GM18498 (cell line): Measurements from ENCODE around the gene PLEKHF1.

Experiments
- ATAC-seq: cut with Tn5 transposase; IDR thresholded peaks from one replicate; pipeline ENCODE4 v1.9.1; 2021; ENCODE audit warnings: mild to moderate bottlenecking, moderate library complexity; ENCODE audit not compliant: unreplicated experiment

The PLEKHF1 gene

DNA sequence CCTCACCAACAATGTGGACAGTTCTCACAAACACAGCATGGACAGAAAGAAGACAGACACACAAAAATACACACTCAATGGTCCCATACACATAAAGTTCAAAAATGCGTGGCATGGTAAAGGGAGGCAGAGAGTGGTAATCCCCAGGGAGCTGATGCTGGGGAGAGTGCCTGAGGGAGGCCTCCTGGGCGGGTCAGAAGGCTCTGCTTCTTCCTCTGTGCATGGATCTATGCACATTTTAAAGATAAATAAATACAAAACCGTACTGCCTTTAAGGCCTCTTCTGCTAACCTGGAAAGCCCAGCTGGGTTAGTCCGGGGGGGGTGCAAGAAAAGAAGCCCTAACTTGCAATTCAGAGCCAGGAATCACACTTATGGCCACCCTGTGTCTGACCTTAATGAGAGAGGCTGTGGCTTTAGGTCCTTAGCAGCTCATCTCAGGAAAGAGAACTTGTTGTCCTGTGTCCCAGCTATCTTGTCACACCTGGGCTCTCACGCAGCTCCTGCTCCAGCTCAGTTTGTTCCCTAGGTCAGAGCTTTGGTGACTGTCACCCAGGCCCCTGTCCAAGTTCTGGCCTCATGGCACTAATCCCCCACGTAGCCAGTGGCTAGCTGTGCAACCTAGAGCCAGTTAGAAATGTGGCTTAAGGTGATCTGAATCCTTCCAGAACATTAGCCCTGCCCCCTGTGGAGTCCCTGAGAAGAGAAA lies 30.7 kb upstream of the PLEKHF1 start:
- ATAC-seq: no peak

DNA sequence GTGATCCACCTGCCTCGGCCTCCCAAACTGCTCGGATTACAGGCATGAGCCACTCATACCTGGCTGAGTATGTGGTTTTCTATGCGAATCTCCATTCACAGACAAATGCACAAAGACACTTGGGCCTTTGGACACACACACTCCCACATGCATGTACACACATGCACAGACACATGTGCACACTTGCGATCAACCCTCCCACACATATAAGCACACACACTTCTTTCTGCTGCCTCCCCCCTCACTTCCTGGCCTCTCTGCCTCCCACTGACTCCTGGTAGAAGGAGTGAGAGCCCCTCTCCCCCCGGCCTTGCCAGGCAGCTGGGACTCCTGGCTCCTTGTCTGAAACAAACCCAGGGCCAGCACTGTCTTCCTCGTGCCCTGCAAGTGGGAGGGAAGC lies 29.3 kb upstream of the PLEKHF1 start:
- ATAC-seq: no peak

DNA sequence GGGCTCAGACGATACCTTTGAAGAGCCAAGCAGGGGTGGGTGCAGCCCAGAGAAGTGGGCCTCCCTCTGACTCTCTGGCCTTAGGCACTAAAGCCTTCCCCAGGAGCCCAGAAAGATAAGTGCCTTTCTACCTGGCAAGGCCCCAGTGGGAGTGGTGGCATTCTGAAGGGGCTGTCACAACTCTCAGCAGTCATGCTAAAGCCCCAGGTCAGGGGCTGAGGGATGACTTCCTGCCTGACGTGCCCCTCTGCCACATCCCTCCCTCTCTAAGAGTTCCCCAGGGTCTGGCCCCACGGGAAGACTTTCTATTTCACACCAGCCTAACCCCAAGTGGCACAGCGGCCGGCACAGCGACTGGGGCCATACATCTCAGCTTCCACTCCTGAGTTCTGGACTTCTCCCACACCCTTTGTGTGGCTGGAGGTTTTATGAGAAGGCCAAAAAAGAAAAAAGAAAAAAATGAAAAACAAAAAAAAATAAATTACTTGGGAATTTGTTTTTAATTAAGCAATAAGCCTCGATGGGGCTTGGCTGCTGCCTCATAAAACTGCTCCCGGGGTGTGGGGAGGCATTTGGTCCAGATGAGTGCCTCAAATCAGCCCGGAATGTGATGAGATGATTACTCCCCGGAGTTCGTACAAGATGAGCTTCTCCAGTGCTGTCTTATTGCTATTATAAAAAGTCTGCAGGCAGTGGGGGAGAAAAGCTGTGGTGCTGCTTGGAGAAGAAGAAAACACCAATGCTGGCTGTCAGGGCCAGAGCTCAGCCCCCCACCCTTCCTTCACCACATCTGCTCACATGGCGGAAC lies 28.5 kb upstream of the PLEKHF1 start:
- ATAC-seq: no peak

DNA sequence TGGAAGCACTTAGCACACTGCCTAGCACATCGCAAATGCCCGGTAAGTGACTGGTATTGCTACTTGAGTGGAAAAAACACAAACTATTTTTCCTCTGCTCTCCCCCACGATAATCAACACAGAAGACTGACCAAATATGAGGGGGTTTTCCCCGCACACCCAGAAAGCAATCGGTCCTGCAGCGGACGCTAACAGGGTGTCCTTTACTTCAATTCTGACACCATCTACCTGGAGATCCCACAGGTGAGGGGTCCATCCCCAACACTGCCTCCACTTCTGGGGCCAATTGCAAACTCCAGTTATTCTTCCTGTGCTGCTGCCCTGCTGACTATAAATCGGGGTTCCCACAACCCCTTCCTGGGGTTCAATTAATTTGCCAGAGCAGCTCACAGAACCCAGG lies 26.2 kb upstream of the PLEKHF1 start:
- ATAC-seq: no peak

DNA sequence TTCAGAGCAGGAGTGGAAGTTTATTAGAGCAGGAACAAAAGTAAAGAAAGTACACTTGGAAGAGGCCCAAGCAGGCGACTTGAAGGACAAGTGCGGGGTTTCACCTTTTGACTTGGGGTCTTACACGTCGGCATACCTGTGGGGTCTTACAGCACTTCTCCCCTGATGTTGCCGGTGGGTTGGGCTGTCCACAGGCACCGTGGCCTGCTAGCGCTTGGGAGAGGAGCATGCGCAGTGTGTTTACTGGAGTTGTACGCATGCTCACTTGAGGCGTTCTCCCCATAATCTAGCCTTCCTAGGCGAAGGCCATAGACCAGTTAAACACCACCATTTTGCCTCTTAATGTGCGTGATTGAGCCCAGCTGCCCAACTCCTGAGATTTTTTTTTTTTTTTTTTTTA lies 25.0 kb upstream of the PLEKHF1 start:
- no peak for ATAC-seq

DNA sequence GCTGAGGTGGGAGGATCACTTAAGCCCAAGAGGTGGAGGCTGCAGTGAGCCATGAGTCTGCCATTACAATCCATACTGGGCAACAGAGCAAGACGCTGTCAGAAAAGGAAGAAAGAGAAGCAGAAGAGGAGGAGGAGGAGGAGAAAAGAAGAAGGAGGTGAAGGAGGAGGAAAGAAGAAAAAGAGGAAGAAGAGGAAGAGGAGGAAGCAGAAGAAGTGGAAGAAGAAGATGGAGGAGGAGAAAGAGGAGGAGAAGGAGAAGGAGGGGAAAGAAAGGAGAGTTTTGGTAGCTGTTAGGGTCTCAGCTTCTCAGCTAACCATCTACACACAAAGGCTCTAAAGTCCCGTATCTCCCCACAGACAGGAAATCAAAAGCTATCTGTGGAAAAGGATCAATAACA lies 23.7 kb upstream of the PLEKHF1 start:
- ATAC-seq: no peak

DNA sequence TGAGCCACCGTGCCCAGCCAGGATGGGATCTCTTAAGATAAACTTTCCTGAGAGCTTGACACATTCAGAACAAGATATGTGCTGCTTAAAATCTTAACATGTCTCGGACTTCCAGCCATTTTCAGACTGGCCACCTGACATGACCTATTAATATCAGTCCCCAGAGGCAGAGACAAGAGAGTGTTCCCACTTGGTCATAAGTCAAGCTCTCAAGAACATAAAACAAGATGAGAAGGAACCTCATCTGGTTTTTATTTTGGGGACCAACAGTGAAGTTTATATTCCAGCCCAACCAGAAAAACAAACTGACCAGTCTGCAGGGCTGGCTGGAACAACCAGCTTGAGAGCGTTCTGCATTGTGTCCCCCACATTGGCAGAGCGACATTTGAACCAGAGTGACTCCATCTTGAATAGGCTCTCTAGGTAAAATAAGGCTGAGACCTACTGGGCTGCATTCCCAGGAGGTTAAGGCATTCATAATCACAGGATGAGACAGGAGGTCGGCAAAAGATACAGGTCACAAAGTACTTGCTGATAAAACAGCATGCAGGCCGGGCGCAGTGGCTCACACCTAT lies 21.8 kb upstream of the PLEKHF1 start:
- ATAC-seq: no peak

DNA sequence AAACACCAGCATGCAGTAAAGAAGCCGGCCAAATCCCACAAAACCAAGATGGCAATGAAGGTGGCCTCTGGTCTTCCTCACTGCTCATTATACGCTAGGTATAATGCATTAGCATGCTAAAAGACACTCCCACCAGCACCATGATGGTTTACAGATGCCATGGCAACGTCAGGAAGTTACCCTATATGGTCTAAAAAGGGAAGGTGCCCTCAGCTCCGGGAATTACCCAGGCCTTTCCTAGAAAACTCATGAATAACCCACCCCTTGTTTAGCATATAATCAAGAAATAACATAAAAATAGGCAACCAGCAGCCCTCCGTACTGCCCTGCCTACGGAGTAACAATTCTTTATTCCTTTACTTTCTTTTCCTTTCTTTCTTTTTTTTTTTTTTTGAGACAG lies 21.1 kb upstream of the PLEKHF1 start:
- ATAC-seq: no peak

DNA sequence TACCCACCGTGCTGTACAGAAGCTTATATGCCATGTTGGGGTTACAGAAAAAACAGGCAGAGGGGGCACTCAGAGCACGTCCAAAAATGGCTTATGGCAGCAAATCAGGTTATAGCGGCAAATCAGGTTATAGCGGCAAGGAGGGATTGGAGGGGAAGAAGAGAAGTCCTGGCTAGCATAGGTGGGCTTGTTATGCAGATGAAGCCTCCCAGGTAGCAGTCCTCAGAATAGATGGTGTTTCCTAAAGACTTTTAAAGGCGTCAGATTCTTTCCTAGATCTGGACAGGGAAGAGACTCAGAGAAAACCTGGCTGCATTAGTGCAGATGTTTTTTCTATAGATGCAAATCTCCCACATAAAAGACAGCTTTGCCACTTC lies 19.8 kb upstream of the PLEKHF1 start:
- ATAC-seq: no peak

DNA sequence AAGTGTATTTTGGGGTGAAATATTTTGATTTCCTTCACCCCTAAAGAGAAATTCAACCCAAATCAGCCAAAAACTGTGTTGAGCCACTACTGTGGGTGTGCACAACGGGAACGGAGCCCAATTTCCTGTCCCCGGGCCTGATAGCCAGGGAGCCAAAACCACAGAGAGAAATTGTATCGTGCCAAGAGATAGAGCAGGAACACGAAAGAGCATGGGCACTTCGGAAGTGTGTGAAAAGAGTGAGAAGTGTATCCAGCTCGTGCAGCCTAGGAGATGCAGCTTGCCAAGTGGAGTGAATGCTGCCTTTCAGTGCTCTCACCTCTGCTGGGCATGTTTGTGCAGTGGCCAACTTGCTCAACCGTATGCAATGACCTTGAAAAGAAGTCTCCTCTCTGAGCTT lies 19.4 kb upstream of the PLEKHF1 start:
- ATAC-seq: no peak

DNA sequence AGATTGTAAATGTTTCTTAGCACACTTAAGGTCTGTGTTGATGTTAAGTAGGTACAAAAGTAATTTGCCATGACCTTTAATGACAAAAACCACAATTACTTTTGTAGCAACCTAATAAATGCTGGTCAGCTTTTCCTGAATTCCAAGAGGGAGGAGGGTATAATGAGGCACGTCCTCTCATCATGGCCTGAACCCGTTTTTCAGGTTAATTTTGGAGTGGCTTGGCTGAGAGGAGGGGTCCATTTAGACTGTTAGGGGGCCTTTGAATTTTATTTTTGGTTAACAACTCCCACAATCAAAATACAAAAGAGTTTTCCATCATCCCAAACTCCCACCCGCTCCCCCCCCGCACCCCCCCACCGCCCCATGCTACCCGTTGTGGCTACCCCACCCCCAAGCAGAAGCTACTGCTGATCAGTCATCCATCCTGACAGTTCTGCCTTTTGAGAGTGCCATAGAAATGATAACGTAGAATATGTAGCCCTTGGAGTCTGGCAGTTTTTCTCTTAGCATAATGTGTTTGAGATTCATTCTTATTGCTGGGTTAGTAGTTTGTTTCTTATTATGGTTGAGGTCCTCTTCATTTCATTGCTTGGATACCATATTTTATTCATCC lies 14.4 kb upstream of the PLEKHF1 start:
- ATAC-seq: no peak

DNA sequence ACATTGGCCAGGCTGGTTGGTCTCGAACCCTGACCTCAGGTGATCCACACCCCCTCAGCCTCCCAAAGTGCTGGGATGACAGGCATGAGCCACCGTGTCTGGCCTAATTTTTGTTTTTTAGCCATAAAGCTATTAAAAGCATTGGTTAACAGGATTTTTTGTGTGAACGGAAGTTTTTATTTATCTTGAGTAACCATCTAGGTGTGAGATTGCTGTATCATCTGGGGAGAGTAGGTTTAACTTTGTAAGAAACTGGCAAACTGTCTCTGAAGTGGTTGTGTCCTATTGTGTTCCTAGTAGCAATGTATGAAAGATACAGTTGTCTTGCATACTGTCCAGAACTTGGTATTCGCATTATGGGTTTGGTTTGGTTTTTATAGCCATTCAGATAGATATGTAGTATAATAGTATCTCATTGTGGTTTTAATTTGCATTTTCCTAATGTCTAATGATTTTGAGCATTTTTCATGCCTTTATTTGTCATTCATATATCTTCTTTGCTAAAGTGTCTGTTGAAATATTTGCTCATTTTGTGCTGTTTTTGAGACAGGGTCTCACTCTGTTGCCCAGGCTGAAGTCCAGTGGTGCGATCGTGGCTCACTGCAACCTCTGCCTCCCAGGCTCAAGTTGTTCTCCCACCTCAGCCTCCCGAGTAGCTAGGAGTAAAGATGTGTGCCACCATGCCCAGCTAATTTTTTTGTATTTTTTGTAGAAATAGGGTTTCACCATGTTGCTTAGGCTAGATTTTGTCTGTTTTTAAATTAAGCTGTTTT lies 13.5 kb upstream of the PLEKHF1 start:
- no peak for ATAC-seq

DNA sequence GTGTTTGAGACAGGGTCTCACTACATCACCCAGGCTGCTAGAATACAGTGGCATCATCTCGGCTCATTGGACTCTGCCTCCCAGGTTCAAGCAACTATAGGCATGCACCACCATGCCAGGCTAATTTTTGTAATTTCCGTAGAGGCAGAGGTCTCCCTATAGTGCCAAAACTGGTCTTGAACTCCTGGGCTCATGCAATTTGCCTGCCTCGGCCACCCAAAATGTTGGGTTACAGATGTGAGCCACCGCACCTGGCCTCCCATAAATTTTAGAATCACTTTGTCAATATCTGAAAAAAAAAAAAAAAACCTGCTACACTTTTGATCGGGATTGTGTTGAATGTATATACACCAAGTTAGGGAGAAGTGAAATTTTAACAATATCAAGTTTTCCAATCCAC lies 11.9 kb upstream of the PLEKHF1 start:
- ATAC-seq: no peak

DNA sequence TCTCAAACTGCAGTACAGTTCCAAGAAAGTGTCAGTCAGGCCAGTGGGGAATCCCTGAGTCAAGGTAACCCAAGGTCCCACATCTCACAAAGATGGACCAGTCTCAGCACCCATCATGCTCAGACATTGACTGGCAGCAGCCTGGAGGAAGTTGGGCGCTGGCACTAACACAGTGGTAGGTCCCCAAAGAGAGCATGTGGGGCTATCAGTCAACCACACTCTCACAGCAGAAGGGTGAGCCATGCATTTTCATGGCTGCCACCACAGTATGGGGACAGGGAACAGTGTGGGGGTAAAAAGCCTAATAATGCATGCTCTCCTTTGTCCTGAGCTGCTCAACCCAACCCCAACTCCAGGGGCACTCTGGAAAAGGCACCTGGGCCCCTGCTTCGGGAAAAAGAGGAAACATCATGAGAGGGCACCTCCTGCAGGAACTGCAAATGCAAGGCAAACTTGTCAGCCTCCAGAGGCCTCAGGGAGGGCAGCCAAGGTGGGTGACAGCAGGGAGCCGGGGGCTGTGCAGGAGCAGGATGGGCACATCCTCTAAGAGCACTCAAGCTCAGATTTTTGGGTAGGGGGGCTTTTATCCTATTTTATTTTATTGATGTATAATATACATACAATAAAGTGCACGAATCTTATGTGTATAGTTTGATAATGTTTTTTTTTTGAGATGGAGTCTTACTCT lies 9.5 kb upstream of the PLEKHF1 start:
- no peak for ATAC-seq

DNA sequence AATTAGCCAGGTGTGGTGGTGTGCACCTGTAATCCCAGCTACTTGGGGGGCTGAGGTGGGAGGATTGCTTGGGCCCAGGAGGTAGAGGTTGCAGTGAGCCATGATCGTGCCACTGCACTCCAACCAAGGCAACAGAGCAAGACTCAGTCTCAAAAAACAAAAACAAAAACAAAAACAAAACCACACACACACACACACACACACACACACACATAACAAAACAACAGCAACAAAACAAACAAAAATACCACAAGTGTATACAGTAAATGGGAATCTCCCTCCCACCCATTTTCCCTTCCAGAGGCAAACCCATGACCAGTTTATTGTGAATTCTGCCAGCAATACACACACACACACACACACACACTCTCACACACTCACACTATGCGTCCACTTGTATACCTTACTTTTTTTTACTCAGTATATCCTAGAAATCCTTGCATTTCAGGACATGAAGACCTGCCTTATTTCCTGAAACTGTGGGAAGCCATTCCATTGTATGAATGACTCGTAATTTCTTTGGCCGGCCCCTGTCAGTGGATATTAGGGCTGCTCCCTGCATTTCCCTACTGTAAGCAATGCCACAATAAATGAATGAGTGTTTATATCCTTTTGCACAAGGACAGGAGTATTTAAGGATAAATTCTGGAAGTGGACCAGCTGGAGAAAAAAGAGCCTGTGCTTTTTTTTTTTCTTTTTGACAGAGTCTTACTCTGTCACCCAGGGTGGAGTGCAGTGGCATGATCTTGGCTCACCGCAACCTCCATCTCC lies 6.9 kb upstream of the PLEKHF1 start:
- ATAC-seq: no peak

DNA sequence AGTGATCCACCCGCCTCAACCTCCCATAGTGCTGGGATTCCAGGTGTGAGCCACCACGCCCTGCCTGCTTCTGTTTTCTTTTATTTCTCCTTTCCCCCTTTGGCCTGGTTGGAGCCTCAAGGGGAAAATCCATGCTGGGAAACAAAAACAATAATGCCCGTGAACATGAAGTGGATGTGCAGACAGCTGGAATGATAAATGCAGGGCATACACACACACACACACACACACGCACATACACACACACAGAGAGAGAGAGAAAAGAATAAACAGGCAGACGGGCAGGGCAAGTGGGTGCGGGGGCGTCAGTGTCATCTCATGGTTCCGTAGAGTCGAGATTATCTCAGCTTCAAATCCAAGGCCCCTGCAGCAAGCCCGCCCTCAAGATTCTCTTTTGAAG lies 4.4 kb upstream of the PLEKHF1 start:
- ATAC-seq: no peak

DNA sequence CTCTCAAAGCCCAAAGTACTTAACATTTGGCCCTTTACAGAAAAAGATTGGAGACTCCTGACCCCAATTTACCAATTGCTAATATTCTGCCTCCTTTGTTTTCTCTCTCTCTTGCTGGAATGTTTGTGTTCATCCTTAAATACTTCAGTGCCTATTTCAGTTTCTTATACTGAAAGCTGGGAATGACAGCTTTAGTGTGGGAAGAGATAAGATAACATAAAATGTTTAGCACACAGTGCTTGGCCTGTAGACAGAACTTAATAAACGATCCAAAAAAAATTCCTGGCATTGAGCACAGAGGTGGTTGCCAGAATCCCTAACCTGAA lies 3.0 kb upstream of the PLEKHF1 start:
- ATAC-seq: no peak

DNA sequence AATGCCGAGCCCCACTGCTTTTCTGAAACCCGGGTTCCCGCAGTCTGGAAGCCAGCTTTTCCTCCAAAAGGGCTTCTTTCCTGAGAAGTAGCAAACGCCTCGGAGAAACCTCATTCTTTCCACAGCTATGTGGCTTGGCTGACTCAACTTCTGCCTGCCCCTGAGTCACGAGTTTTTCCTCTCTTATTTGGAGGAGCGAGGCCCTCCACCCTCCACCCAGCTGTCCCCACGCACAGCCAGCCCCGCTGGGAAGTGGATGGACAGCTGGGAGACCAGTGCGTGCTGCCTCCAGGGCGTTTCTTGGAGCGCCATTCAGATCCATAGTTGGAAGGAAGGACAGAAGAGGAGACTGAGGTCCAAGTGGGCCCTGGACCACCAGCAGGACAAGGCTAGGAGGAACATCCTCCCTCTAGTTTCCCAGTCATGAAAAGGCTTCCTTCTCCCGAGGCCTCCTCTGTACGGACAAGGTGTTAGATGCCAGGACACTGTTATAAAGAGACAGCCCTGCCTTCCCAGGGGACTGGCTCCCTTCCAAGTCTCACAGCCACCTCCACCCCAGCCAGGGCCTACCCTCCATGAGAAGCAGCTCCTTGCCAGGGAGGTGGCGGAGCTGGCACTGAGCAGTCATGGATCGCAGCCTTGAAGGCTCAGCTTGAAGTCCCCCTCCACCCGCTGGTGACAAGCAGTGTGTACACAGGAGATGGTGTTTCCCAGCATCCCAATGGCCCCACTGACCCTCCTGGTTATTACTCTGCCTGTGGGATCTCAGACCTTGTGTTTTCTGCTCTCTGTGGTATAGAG lies 2.5 kb upstream of the PLEKHF1 start:
- no peak for ATAC-seq
